ENCODE results near the gene LOXL1. TPM values are rescaled to one million over a fixed set of nuclear protein-coding genes. Genes with fewer than 3 reads are reported as not detected.

Gene LOXL1
- total and polyA plus RNA-seq, 9 of the 15 experiments (the other 6 are each of a cell fraction or from before 2014, with no cell fraction given), result 0.14 TPM; not detected in 8

GRCh38 chr15:73936181-73936580 lies 9.9 kb downstream of the LOXL1 start (continued):
- no peak for TF ChIP-seq FOSL1 (tag; conservative IDR thresholded peaks at IDR 0.05)
- no peak for TF ChIP-seq BRCA1 (IDR thresholded peaks at IDR 0.05)
- no peak for TF ChIP-seq BRCA1 (CRISPR knock-in tag; IDR thresholded peaks at IDR 0.05)
- no peak for TF ChIP-seq RHOXF2B (CRISPR knock-in tag; conservative IDR thresholded peaks at IDR 0.05)
- no peak for TF ChIP-seq ERF (CRISPR knock-in tag; IDR thresholded peaks at IDR 0.05)
- TF ChIP-seq TRIM24 (IDR thresholded peaks at IDR 0.05), result no peak
- no peak for TF ChIP-seq MGA (IDR thresholded peaks at IDR 0.05)
- TF ChIP-seq SP2 (IDR thresholded peaks at IDR 0.05; ENCODE audit: extremely low read depth, low read depth, low read length, poor library complexity, severe bottlenecking), result no peak
- TF ChIP-seq HNRNPLL (IDR thresholded peaks at IDR 0.05; ENCODE audit: low read depth, low read length, poor library complexity, severe bottlenecking), result no peak
- TF ChIP-seq ARID4B (CRISPR knock-in tag; IDR thresholded peaks at IDR 0.05), result no peak
- no peak for TF ChIP-seq PML (IDR thresholded peaks at IDR 0.05; ENCODE audit: low read length)
- TF ChIP-seq ZKSCAN1 (IDR thresholded peaks at IDR 0.05; ENCODE audit: low read depth, low read length), result no peak
- no peak for TF ChIP-seq CBX8 (IDR thresholded peaks at IDR 0.05; ENCODE audit: borderline replicate concordance, extremely low read depth, low read depth, low read length, poor library complexity, severe bottlenecking)
- TF ChIP-seq ZNF717 (CRISPR knock-in tag; IDR thresholded peaks at IDR 0.05), result no peak
- TF ChIP-seq MECOM (CRISPR knock-in tag; IDR thresholded peaks at IDR 0.05), result no peak

Measured in K562 (cell line).